NCI-H1417 treated with DMSO at 0.1 percent for 48 hours (cell line): ENCODE measurements around the gene TCEANC.
"Not testable (repeated sequence)": the region's sequence is repeated elsewhere in the genome, so short reads cannot be mapped to it uniquely, and the experiment has no call there.

ENCODE experiments used
- DNase-seq: peaks from one replicate; lab custom pipeline; 2025; lab: John Stamatoyannopoulos, UW

TCEANC gene, protein sequence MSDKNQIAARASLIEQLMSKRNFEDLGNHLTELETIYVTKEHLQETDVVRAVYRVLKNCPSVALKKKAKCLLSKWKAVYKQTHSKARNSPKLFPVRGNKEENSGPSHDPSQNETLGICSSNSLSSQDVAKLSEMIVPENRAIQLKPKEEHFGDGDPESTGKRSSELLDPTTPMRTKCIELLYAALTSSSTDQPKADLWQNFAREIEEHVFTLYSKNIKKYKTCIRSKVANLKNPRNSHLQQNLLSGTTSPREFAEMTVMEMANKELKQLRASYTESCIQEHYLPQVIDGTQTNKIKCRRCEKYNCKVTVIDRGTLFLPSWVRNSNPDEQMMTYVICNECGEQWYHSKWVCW

GRCh38 chrX:13652850-13653693 is at the start of gene TCEANC:
TCEANC (plus strand) TSS chrX:13653141; CDS start chrX:13662509, 9,368 bp downstream.
- DNase-seq = peak; percentile 88

DNA sequence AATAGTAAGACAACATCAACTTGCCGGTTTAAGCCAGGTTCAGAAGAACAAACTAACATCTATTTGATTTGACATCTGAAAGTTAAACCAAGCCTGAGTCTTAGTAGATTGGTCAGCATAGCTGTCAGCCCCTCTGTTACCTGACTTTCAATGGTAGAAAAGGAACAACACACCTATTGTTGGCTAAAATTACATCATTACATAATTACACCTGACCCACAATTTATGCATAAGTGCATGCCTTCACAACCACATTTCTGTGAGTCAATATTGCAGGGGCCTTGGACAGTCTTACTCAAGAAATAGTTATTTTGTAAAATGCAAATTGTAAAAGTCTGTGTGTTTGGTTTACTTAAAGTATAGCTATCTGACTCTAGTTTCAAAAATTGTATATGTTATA is 47.3 kb upstream of the TCEANC start:
- DNase-seq = no peak

GRCh38 chrX:13607331-13607995 is 45.5 kb upstream of the TCEANC start:
- DNase-seq = no peak

GRCh38 chrX:13607996-13608365 is 45.0 kb upstream of the TCEANC start:
- DNase-seq = no peak

DNA sequence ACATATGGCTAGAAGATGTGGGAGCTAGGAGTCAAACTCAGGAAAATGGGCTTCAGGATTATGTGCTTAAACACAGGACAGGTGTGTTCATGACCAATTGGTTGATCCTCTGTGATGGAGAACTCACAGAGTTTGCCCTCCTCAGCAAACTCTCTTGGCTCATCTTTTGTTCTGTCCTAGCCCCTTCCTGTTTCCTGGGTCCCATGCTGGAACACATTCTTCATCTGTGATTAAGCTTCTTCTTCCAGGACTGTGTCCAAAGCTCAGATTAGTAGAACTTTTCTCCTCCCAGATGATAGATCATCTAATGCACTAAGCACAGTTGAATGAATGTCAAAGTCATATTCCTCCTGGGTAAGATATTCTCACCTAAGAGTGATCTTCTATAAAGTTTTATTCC is 38.8 kb upstream of the TCEANC start:
- no peak for DNase-seq

- no peak for DNase-seq
These were observed 32.7 kb upstream of the TCEANC start for GRCh38 chrX:13620207-13620606.

DNA sequence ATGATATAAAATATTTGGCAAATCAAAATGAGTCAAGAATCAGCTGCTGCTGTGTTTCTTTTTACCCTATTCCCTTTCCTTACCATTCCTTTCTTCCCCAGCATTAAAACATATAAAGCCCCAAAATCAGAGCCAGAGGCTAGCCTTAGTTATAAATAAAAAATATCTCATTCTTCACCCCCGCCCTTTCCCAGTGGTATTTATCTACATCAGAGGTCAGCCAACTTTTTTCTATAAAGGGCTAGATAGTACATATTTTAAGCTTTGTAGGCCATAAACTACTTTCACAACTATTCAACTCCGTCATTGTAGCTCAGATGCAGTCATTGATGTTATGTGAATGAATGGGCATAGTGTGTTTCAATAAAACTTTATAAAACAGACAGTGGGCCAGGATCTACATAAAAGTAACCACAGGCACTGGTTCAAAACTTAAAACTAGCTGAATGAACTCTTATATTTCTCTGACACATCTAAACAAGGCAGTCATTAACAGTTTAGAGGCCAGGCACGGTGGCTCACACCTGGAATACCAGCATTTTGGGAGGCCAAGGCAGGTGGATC is 30.5 kb upstream of the TCEANC start:
- DNase-seq = no peak

DNA sequence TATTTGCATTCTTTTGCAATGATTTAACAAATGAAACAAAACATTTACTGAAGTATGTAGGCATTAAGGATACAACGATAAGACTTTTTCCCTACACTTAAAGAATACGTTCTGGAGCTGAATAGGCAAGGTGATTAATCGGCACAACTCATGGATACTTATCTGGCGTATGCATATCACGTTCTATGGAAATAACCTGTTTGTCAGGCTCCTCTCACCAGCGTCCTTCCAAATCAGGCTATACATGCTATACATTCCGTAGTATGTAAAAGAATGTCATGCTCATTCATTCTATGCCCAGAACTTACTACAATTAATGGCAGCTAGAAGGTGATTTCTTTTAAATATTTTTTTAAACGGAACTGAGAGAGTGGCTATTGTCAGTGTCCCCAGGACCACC is 25.6 kb upstream of the TCEANC start:
- DNase-seq = no peak

DNA sequence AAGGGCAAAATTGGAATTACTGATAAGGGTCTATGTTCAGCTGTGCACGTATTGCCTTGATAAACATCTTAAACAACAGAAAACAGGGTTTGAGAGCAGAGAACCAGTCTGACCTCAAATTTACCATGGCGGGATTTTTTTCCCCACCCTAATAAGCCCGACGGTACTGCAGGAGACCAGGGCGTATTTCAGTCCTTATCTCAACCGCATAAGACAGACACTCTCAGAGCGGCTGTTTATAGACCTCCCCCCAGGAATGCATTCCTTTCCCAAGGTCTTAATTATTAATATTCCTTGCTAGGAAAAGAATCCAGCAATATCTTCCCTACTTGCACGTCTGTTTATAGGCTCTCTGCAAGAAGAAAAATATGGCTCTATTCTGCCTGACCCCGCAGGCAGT is 15.7 kb upstream of the TCEANC start:
- DNase-seq = not testable (repeated sequence)

DNA sequence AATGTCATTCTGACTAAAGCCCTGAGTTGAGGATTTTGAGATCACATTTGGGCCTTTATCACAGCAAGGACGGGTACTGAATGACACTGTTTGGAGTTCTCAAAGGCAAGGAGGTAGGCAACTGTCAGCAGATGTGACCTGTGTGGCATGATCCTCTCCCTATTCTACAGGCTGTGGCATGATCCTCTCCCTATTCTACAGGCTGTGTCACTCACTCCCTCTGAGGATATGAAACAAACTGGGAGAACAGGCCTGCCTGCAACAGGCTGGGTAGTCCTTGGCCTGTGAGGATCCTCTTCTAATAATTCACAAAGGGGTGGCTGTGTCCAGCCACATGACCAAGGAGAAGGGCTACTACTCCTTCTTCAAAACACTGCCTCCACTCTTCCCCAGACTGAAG is 14.9 kb upstream of the TCEANC start:
- no peak for DNase-seq

DNA sequence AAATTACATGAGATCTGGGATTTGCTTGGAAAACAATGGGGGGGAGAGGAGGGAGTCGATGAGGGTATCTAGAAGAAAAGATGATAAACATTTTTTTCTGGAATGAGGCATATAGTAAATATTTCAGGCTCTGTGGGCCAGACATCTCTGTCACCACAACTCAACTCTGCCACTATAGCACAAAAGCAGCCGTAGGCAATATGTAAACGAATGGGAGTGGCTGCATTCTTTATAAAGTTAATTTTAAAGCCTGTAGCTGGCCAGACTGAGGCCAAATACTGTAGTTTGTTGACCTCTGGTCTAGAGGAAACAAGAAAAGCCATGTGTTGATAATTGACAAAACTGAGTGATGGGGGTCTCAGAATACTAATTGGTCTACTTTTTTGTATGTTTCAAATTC is 14.1 kb upstream of the TCEANC start:
- DNase-seq = no peak

GRCh38 chrX:13641684-13642083 is 11.3 kb upstream of the TCEANC start:
- not testable (repeated sequence) for DNase-seq

- DNase-seq = no peak
These were observed 7.3 kb upstream of the TCEANC start for GRCh38 chrX:13645464-13646153.

GRCh38 chrX:13646154-13646549 is 6.8 kb upstream of the TCEANC start:
- no peak for DNase-seq

DNA sequence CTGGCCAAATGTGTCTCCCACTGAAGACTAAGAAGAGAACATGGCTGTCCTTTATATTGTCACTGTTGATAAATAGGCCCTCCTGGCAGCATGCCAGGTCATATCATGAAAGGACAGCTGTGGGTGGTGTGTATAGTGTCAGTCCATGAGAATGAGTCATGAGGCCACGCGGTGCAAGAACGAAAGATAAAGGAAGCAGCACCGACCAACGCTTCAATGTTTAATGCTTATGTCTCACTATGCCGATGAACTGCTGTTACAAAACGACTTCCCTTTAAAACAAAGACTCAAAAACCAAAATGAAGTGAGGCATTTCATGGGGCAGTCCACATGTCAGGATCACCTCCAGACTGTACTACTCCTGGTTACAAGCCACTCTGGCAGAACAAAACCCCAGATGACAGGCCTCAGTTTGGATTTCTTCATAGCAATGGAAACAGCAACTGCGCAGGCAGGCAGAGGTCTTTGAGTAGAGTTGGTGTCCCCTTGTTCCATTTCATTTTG is 5.2 kb upstream of the TCEANC start:
- no peak for DNase-seq

DNA sequence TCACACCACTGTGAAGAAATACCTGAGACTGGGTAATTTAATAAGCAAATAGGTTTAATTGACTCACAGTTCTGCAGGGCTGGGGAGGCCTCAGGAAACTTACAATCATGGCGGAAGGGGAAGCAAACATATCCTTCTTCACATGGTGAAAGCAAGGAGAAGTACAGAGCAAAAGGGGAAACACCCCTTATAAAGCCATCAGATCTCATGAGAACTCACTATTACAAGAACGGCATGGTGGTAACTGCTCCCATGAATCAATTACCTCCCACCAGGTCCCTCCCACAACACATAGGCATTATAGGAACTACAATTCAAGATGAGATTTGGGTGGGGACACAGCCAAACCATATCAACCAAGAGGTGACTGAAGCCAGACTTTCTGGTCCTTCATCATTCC is 4.6 kb upstream of the TCEANC start:
- DNase-seq = not testable (repeated sequence)

DNA sequence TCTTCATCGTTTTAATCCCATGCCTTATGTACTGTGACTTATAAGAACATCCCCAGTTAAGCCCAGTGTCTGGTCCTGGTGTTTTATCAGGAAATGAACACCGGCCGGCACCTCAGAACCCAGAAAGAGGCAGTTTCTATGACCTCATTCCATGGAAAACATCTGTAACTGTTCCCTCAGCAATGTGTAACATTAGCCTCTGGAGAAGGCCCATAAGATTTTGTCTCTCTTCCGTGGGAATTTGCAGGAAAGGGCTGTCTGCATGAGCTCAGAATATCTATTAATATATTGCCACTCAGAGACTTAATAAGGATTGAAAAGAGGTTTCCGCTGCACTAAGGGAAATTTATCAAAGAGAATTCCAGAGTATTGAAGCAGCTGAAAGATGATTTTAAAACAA is 3.1 kb upstream of the TCEANC start:
- DNase-seq = no peak

- DNase-seq = no peak
These were observed 2.6 kb upstream of the TCEANC start for GRCh38 chrX:13650318-13650717.

DNA sequence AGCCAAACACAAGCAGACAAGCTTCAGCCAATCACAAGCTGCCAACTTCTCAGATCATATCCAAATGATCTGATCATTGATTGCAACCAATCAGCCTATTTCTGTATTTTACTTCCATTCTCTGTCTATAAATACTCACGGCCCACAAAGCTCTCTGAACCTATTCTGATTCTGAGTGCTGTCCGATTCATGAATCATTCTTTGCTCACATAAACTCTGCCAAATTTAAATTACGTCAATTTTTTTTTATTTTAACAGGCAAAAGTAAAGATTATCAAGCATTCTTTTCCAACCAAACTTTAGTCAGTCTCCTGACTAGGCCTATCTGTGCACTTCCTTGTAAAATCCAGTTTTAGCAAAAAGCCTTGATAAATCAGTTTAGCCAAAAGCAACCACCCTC is 1.8 kb upstream of the TCEANC start:
- DNase-seq = no peak

- no peak for DNase-seq
These were observed 601 bp upstream of the TCEANC start for GRCh38 chrX:13652287-13652793.

GRCh38 chrX:13654116-13654515 is 1.2 kb downstream of the TCEANC start:
- no peak for DNase-seq
